ENCODE data around the gene LAMB1.

The LAMB1 gene

DNA sequence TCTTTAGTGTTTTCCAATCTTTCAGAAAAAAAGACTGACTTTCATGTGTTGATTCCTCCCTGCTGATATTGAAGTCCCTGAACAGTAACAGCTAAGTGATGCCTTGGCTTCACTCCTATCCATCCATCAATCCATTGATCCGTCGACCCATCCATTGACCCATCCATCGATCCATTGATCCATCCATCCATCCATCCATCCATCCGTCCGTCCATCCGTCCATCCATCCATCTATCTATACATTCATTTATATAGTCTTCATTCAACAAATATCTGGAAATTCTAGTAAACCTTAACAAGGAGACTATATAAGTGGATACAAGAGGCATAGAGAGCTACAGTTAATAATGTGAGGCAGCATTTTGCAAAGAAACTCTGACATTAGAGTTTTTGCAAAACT, 21.6 kb upstream of the LAMB1 start:
- no peak for DNase-seq (ENCODE audit: low read depth, low spot score)
- H3K4me3 ChIP-seq (ENCODE audit: low read length): no peak overlapping the region

DNA sequence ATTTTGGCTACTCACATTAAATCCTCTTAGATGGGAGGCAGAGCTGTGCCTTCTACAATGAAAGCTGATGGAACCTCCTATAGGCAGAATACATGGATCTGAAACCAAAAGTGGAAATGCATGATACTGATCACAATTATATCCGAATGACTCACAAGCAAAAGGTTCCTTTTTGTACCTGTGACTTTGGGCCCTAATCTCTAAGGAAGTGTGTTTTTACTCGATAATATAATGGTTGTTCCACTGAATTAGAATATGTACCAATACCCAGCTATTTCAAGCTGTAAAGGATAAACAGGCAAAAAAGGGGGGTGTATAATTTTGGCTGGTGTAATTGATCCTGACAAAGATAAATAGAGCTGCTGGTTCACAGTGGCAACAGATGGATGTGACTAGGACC, 17.6 kb upstream of the LAMB1 start:
- DNase-seq (ENCODE audit: low read depth, low spot score): no peak
- no peak overlapping the region for H3K4me3 ChIP-seq (ENCODE audit: low read length)

DNA sequence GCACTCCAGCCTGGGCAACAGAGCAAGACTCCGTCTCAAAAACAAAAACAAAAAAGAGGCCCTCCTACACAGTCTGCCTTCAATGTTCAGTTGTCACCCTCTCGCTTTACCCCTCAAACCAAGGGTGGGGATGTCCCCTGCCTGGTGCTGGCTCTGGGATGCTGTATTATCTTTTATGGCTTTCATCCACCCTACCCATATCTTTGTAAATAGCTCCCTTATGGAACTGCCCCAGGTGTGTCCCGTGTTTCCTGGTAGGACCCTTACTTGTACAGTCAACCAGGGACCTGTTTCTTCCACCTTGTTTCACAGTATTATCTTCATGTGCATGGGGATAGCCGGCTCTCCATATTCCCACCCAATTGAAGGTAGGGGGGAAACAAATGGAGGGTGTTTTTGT, 15.7 kb upstream of the LAMB1 start:
- no peak for DNase-seq (ENCODE audit: low read depth, low spot score)
- H3K4me3 ChIP-seq (ENCODE audit: low read length): no peak overlapping the region

DNA sequence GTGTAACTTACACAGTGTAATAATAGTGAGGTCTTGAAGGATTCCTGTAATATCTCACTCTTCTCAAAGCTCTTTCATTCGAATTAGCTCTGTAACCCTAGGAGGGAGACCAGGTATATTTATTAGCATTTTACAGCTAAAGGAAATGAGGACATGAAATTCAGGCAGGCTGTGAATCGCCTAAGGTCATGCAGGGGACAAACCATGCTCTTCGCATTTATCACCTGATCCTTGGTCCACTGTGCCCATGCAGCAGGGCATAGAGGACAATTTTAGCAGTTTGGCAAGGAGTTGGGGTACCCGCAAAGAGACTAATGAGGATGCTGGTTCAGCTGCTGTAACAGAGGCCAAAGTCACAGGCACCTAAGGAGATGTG, 14.8 kb upstream of the LAMB1 start:
- no peak overlapping the region for H3K4me3 ChIP-seq (ENCODE audit: low read length)
- DNase-seq (ENCODE audit: low read depth, low spot score): no peak

DNA sequence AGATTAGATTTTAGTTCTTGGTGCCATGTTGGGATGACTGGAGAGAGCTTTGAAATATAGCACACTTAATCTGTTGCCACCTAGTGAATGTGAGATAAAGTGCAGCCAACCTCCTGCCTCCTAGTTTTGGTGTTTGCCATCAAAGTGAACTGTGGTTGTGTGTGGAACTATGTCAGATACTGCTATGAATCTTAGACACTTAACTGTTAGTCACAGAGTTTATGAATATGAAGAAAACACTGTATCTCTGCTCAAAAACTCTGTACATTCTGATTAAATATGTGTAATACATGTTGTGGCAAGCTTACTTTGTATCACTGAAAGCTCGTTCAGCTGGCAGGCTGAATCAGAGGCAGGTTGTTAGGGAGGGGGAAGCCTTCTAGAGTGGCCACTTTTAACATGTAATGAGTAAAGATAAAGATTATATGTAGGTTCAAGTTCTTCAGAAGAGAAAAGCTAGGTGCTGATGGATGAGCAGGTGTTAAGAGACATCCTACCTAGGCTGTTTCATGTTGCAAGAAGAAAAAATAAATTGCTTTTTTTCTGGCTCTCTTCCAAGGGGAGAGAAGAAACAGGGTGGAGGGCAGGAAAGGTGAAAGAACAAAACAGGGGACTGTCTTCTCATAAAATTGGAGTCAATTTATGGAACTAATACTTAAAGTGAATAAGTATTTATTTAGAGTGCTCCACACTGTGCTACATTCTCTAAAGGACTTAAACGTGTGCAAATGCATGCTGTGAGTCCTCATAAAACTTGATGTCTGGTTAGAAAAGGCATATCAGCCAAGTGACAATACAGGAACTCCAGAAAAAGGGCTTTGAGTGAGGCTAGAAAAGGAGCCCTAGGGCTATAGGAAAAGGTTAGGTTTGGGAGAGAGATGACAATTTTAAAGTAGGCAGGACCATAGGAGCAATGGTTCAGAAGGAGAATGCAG, 14.1 kb upstream of the LAMB1 start:
- DNase-seq (ENCODE audit: low read depth, low spot score): peak; percentile 51
- H3K4me3 ChIP-seq (ENCODE audit: low read length): no peak overlapping the region

DNA sequence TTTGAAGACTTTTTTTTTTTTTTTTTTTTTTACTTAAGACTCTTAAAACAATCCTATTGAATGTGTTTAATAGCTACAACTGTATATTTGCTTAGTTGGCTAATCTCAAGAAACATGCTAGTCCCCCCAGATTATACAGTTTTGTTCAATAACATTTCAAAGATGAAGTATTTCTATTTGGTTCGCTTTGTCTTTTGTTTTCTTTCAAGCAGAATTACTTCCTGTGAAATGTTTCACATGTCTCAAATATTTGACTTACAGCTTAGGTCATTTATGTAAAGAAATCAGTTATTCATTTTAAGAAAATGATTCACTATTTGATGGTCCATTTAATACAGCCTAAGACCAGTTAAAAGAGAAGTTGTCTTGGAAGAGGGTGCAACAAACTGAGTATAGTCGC, 12.8 kb upstream of the LAMB1 start:
- no peak for DNase-seq (ENCODE audit: low read depth, low spot score)
- H3K4me3 ChIP-seq (ENCODE audit: low read length): no peak overlapping the region

DNA sequence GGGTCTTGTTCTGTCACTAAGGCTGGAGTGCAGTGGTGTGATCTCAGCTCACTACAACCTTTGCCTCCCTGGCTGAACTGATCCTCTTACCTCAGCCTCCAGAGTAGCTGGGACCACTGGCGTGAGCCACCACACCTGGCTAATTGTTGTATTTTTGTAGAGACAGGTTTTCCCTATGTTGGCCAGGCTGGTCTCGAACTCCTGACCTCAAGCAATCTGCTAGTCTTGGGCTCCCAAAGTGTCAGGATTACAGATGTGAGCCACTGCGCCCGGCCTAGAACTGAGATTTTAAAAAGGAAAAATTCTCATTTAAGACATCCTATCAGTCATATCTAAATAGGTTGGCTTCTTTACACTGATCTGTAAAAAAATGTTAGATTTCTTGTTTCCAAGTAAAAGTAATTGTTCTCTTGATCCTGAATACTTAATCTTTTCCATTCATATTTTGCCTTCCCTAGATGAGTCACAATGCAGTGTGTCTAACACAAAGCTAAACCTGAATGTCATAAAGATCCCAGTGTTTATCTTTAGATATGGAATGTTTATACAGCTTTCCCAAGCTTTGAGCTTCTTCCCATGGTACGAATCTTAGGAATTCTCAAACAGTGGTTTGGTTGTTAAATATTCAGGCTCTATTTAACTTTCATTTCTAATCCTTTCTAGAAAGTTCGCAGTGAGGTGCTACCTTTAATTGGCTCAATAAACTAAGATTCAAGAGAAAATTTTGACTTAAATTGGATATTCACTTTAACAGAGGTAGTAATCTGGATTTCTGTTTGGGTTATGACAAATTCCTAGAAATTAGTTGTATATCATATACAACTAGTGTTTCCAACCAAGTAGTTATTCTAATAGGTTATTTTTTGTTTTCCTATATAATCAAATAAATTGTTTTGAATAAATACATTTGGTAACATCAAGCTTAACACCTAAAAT, 12.1 kb upstream of the LAMB1 start:
- no peak overlapping the region for H3K4me3 ChIP-seq (ENCODE audit: low read length)
- no peak for DNase-seq (ENCODE audit: low read depth, low spot score)

DNA sequence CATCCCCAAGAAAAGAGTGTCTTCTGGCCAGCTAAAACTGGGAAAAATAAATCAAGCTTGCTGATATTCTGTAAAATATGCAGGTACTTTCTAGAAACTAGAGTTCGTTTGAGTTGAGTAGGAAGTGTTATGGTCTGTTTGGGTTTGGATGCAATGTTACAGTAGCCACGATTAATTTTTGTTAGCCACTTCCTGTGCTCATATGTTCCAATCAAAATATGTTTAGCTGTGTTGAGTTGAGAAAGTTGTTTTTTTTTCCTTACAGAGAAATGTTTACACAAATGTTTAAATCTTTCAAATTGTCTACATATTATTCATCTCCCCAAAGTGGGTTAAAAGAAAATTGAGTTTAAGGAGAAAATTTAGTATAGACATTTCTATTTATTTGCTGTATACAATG, 11.3 kb upstream of the LAMB1 start:
- DNase-seq (ENCODE audit: low read depth, low spot score): no peak
- H3K4me3 ChIP-seq (ENCODE audit: low read length): no peak overlapping the region

DNA sequence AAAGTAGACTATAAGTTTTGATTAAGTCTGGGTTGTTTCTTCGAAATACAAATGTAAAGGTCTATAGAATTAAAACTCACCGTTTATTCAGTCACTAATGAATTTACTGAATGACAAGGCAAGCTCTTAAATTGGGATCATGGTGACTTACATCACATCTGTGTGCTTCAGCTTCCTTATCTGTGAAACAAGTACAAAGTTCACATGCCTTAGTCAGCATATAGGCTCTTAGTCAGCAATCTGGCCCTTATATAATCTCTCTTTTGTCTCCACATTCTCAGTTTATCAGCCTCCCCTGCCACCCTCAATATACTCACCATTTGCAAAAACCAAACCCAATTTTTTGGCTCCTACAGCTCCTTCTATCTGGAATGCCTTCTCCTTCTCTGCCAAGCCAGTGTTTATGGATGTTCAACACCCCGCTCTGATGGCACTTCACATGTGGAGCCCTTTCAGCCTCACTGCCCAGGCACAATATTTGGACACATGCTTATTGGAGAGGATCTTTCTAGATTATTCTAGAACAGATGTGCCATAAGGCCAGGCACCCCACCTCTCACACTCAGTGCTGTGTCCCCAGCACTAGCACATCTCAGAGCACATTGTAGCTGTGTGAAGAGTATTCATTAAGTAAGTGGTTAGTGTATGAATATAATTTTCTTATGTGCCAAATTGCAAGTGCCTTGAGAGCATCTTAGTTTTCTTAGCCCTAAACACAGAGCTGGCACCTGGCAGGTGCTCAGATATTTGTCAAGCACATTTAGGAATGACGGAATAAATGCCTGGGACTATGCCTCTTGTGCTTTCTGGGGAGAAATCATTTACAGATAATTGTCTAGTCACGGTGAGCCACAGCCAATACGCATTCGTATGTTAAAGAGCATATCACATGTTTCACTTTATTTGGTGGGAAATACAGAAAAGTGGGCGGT, 9.8 kb upstream of the LAMB1 start:
- no peak for DNase-seq (ENCODE audit: low read depth, low spot score)
- no peak overlapping the region for H3K4me3 ChIP-seq (ENCODE audit: low read length)

DNA sequence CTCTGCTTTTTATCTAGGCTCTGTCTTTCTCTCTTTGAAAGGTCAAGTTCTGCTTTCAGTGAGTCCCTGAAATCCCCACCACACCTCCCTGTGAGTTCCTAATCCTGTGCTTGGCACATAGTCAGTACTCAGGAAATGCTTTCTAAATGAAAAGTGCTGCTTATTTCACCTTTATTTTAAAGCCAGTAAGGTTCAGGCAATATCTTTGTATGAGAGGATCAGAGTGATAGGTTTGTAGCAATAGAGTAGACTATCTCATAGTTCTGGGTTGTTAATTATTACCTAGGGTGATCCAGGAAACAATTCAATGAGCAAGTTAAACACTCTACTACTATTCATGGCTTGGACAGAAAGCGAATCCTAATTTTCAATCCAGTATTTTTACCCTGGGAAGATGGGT, 7.4 kb upstream of the LAMB1 start:
- H3K4me3 ChIP-seq (ENCODE audit: low read length): no peak overlapping the region
- no peak for DNase-seq (ENCODE audit: low read depth, low spot score)

DNA sequence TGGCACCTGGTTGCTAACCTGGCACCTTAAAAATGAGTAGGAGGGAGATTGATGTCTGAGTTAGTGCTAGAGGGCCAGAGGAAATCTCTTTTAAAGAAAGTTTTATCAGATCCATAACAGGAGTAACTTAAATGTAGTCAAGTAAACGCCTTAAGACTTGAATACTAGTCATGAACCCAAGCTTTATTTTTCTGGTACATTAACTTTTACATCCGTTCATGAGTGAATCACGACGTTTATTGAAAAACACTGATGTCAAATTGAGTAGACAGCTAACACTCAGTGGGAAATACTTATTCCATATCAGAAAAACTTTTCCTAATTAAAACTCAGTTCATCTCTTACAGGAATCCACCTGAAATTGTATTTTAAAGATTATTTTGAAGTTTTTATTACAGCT, 6.9 kb upstream of the LAMB1 start:
- no peak for DNase-seq (ENCODE audit: low read depth, low spot score)
- no peak overlapping the region for H3K4me3 ChIP-seq (ENCODE audit: low read length)

DNA sequence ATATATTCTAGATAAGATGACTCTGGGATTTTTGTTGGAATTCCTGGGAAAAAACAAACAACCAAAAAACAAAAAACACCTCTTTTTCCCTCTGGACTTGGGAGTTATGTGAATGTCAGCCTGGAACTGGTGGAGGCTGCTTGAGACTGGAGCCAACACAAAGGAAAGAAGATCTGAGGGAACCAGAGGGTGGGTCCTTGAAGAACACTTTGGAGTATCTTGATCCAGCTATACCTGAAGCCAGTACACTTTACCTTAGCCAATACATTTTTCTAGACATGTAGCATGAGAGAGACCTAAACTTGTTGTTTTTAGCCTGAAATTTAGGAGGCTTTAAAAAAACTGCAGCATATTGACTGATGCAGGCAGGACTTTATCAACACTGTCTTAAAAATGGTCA, 5.9 kb upstream of the LAMB1 start:
- no peak for DNase-seq (ENCODE audit: low read depth, low spot score)
- H3K4me3 ChIP-seq (ENCODE audit: low read length): no peak overlapping the region

DNA sequence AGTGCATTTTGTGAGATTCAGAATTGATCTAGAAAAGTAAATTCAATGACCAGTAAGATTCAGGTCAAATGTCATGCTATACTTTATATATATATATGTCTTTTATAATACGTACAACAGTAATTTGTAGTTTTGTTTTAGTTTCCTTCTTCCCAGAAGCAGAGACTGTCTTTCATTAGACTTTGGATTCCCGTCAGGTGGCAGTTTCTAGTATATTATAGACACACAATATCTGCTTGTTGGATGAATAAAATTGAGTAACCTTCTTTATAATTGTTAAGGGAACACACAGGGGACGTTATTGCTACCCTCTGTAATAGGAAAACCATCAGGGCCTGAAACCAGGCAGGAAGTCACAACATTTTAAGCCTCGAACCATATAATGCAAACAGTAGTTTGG, 5.3 kb upstream of the LAMB1 start:
- no peak for DNase-seq (ENCODE audit: low read depth, low spot score)
- no peak overlapping the region for H3K4me3 ChIP-seq (ENCODE audit: low read length)

DNA sequence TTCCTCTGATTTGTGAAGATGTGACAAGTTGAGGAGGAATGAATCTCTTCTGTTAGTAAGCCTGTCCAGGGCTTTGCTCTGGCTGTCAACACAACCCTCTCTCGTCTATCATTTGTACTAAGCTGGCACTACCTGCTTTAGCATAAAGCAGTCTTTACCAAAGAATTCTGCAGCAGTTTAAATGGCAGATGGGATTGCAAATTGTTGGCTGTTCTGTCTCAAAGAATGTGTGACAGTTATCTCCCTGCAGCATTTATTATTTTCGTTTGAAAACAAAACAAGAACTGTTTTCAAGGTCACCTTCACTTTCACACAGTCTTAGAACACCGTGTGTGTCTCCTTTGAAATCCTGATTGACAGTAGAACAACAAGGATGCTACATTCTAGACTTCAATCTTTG, 4.8 kb upstream of the LAMB1 start:
- DNase-seq (ENCODE audit: low read depth, low spot score): no peak
- H3K4me3 ChIP-seq (ENCODE audit: low read length): no peak overlapping the region

DNA sequence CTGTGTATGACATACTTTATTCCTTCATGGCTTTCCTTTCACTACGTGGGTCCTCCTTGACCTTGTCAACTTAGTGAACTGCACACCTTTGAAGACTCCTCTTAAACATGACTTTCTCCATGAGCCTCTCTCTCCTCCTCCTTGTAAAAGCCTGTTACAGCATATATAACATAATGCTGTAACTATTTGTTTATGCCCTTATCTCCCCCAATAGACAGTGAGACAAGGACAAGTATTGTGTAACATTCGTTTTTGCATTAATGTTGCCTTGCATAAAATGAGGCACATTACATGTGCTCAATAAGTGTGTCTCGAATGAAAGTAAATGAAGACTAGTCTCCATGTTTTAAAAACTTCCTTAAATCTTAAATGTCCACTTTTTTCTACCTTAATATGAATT, 4.3 kb upstream of the LAMB1 start:
- H3K4me3 ChIP-seq (ENCODE audit: low read length): no peak overlapping the region
- DNase-seq (ENCODE audit: low read depth, low spot score): no peak

DNA sequence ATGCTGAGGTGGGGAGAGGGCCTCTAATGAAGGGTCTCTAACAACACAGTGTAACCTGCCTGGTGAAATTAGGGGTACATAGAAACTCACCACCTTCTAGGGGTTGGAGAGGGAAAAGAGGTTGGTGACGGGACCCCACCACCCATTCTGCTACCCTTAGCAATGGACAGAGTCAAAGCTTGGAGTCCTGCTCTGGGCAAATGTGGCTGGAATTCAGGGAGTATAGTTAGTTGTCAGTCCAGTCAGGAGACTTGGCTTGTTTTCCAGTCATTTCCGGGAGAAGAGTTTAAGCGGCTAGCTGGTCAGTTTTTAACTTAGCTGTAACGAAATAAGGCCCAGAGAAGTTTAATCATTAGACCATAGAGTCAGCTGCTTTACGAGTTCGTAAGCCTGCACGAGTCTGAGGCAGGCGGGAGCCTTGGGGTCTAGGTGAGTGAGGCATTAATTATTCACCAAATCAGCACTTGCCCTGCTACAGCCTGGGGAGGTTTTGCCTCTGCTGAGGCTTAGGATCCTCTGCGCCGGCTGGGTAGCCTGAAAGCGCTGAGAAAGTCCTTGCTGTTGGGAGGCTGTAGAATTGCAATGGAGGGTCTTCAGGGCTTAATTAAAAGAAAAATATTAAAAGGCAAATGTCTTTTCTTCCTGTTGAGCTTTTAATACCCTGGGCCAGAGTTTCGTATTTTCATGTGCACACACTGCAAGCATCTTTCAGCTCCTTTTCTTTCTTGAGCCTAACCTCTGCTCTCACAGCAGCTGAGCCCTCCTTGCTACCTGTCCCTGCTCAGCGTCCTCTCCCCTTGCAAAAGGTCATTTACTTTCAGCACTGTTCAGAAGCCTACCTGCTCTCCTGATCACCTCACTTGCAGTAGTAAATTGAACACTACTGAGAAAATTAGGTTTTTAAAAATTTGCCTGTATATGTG, 1.5 kb upstream of the LAMB1 start:
- DNase-seq (ENCODE audit: low read depth, low spot score): no peak
- H3K4me3 ChIP-seq (ENCODE audit: low read length): no peak overlapping the region

DNA sequence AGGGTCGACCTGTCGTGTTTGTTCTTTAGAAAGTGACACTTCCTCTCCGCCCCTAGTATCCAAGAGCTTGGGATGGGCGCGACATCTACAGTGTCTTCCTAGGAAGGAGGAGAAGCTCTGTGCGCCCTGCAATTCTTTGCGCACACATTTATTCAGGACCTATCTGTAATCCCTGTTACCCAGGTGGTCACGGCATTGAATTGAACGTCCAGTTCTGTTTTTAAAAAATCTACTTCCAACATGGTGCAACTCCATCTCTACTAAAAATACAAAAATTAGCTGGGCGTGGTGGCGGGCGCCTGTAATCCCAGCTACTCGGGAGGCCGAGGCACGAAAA, 606 bp upstream of the LAMB1 start:
- peak overlapping the region; percentile 61 for H3K4me3 ChIP-seq (ENCODE audit: low read length)
- no peak for DNase-seq (ENCODE audit: low read depth, low spot score)
